Chondrocyte (in vitro differentiated cells): Measurements from ENCODE around the gene RSPO1. TPM values are rescaled to one million over a fixed set of nuclear protein-coding genes. Genes with fewer than 3 reads are reported as not detected.

Experiments used
- DNase-seq: peaks from one replicate; pipeline ENCODE4 v3.0.0; 2021; ENCODE audit warnings: mixed read lengths, low spot score
- H3K27ac Mint-ChIP-seq: one replicate; pipeline ENCODE4 v1.8.0; 2021; ENCODE audit warnings: mild to moderate bottlenecking, moderate library complexity, mixed read lengths; ENCODE audit not compliant: unreplicated experiment
- H3K27me3 Mint-ChIP-seq: 2 replicates; pipeline ENCODE4 v1.8.0; 2021; ENCODE audit warnings: low read depth, mixed read lengths
- H3K36me3 Mint-ChIP-seq: 2 replicates; pipeline ENCODE4 v1.8.0; 2021; ENCODE audit warnings: low read depth, mixed read lengths
- H3K4me1 Mint-ChIP-seq: 2 replicates; pipeline ENCODE4 v1.8.0; 2021; ENCODE audit warnings: low read depth, mild to moderate bottlenecking, mixed read lengths
- H3K4me3 Mint-ChIP-seq: one replicate; pipeline ENCODE4 v1.8.0; 2021; ENCODE audit warnings: mild to moderate bottlenecking, moderate library complexity, mixed read lengths; ENCODE audit not compliant: unreplicated experiment
- H3K9me3 Mint-ChIP-seq: 2 replicates; pipeline ENCODE4 v1.8.0; 2021; ENCODE audit warnings: low read depth, mixed read lengths
- CTCF ChIP-seq: fragments of 200-600 bp; sonication (generic); IDR thresholded peaks from 2 replicates; pipeline ENCODE4 v1.5.0; 2021; ENCODE audit warnings: antibody characterized with exemption, mild to moderate bottlenecking, moderate library complexity
- total RNA-seq: library from RNA; stranded (reverse); gene quantifications from 3 replicates; pipeline ENCODE4 v1.2.1, GENCODE V29; 2021

The RSPO1 gene
- total RNA-seq, 1 donor from 2014 or later, result not detected

- Mint-ChIP-seq H3K27ac (no peak overlapping the region), H3K27me3 (peaks cover 51% of the 10 kb centered on the region), H3K36me3 (no peaks in the 10 kb centered on the region), H3K9me3 (no peaks in the 10 kb centered on the region), H3K4me1 (no peaks in the 10 kb centered on the region), H3K4me3 (no peak overlapping the region)
- DNase-seq, result no peak
- TF ChIP-seq CTCF, result no peak
Measured at GRCh38 chr1:37620707-37621106, 14.0 kb downstream of the RSPO1 start.

- Mint-ChIP-seq H3K27me3 (peaks cover 68% of the 10 kb centered on the region), H3K4me1 (no peaks in the 10 kb centered on the region), H3K9me3 (no peaks in the 10 kb centered on the region), H3K36me3 (no peaks in the 10 kb centered on the region), H3K4me3 (no peak overlapping the region), H3K27ac (no peak overlapping the region)
- no peak for TF ChIP-seq CTCF
- no peak for DNase-seq
Measured at GRCh38 chr1:37616330-37616729, 18.4 kb downstream of the RSPO1 start.

GRCh38 chr1:37614105-37614504 is 20.6 kb downstream of the RSPO1 start:
- no peak overlapping the region for H3K4me3 Mint-ChIP-seq
- DNase-seq, result no peak
- no peaks in the 10 kb centered on the region for H3K9me3 Mint-ChIP-seq
- H3K27ac Mint-ChIP-seq, result no peak overlapping the region
- no peaks in the 10 kb centered on the region for H3K4me1 Mint-ChIP-seq
- peaks cover 65% of the 10 kb centered on the region for H3K27me3 Mint-ChIP-seq
- no peaks in the 10 kb centered on the region for H3K36me3 Mint-ChIP-seq
- TF ChIP-seq CTCF, result no peak

- no peak for DNase-seq
- H3K4me3 Mint-ChIP-seq, result no peak overlapping the region
- no peaks in the 10 kb centered on the region for H3K9me3 Mint-ChIP-seq
- no peaks in the 10 kb centered on the region for H3K36me3 Mint-ChIP-seq
- H3K4me1 Mint-ChIP-seq, result no peaks in the 10 kb centered on the region
- H3K27me3 Mint-ChIP-seq, result peaks cover 49% of the 10 kb centered on the region
- no peak for TF ChIP-seq CTCF
- H3K27ac Mint-ChIP-seq, result no peak overlapping the region
Measured at GRCh38 chr1:37612186-37612585, 22.5 kb downstream of the RSPO1 start.

- TF ChIP-seq CTCF, result no peak
- Mint-ChIP-seq H3K9me3 (no peaks in the 10 kb centered on the region), H3K27me3 (peaks cover 33% of the 10 kb centered on the region), H3K4me3 (no peak overlapping the region), H3K36me3 (no peaks in the 10 kb centered on the region), H3K4me1 (no peaks in the 10 kb centered on the region), H3K27ac (no peak overlapping the region)
- no peak for DNase-seq
Measured at GRCh38 chr1:37609994-37610393, 24.7 kb downstream of the RSPO1 start.
